Right ventricle myocardium superior (tissue), 1 donor: ENCODE data around the gene WDR41. TPM values are rescaled to one million over a fixed set of nuclear protein-coding genes. Genes with fewer than 3 reads are reported as not detected.
"Not testable (repeated sequence)": the region's sequence is repeated elsewhere in the genome, so short reads cannot be mapped to it uniquely, and the experiment has no call there.

ENCODE experiments used
- ATAC-seq: fragments of 200-7000 bp; cut with Tn5 transposase; one replicate; pipeline ENCODE4 v1.9.1; 2020; ENCODE audit warnings: mild to moderate bottlenecking; ENCODE audit not compliant: poor library complexity
- DNase-seq: peaks from one replicate; pipeline ENCODE4 v3.0.0-alpha.2; 2020
- intact Hi-C: fragments of 100-400 bp; cut with DNase I; formaldehyde crosslinking; loops from one replicate; pipeline ENCODE4 v1.11.2; 2022
- total RNA-seq: library from RNA; stranded (reverse); fragmentation: NEBNext Ultra II Directional; extraction: Animal tissue kit (Norgen Biotek cat#: 25700); gene quantifications from one replicate; pipeline ENCODE4 v1.2.1, GENCODE V29; 2021
- donor health status: DM: no; HTN: yes; CAD: no; lungs with severe emphysema.

Gene WDR41
- total RNA-seq, 1 donor from 2014 or later = 23.8 TPM

DNA sequence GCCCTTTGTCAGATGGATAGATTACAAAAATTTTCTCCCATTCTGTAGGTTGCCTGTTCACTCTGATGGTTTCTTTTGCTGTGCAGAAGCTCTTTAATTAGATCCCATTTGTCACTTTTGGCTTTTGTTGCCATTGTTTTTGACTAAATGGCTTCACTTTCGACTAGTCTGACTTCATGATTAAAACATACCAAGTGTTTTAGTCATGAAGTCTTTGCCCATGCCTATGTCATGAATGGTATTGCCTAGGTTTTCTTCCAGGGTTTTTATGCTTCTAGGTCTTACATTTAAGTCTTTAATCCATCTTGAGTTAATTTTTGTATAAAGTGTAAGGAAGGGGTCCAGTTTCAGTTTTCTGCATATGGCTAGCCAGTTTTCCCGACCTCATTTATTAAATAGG, 108.8 kb downstream of the WDR41 start:
- intact Hi-C loops, ATAC-seq, DNase-seq: not testable (repeated sequence)

Other genes with a start within 250 kb of the WDR41 start
- gene OTP, start 146.4 kb upstream of the WDR41 start, total RNA-seq = not detected